NAMALWA (cell line): ENCODE data around the gene GLIS1.

Source experiments
- DNase-seq: peaks from one replicate; pipeline ENCODE4 v3.0.0-alpha.2; 2015; ENCODE audit warnings: low spot score

The GLIS1 gene

GRCh38 chr1:53546409-53547155 lies 192.4 kb downstream of the GLIS1 start:
- no peak for DNase-seq

- no peak for DNase-seq
Measured at GRCh38 chr1:53545663-53546408, 193.1 kb downstream of the GLIS1 start.

GRCh38 chr1:53544728-53545515 lies 194.0 kb downstream of the GLIS1 start:
- no peak for DNase-seq

- no peak for DNase-seq
Measured at GRCh38 chr1:53543778-53544695, 194.9 kb downstream of the GLIS1 start.

DNA sequence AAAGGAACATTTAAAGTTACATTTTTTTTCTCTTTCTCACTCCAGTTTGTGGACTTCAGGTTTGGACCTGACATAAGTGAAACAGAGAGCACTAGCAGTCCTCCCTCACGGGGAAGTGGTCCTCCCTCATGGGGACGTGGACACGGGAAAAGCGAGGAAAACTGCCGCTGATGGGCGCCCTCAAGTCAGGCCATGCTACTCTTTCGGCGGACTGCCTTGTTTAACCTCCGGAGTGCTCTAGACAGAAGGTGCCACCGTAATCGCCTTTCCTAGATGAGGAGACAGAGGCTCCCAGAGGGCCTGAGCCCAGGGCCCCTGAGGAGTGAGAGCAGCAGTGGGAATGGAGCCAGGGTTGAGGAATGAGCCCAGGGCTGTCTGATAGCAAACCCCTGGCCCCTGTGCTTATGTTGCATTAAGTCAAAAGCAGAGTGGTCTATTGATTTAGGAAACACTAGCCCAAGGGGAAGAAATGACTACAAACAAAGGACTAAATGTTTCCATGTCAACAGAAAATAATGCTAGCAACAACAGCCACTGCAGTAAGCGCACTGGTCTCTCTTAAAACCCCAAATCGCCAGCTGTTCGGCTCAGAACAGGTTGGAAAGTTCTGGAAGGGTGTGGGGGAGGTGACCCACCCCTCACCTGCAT lies 195.7 kb downstream of the GLIS1 start:
- DNase-seq = no peak

DNA sequence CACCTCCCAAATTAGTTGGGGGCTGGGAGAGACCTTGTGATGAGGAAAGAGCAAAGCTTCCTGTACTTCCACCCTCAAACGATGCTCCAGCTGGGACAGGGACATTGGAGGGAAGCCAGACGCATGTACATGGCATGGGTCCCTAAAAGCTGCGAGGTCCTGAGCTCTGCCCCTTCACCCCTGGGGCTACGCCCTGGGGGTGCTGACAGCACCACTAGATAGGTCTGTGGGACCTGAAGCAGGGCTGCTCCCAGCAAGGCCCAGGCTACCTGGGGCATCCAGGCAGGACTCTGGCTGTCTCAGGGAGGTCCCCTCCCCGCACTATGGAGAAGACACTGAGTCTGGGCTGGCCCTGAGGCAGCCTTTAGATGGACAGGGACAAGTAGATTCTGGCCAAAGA lies 196.4 kb downstream of the GLIS1 start:
- DNase-seq = no peak

DNA sequence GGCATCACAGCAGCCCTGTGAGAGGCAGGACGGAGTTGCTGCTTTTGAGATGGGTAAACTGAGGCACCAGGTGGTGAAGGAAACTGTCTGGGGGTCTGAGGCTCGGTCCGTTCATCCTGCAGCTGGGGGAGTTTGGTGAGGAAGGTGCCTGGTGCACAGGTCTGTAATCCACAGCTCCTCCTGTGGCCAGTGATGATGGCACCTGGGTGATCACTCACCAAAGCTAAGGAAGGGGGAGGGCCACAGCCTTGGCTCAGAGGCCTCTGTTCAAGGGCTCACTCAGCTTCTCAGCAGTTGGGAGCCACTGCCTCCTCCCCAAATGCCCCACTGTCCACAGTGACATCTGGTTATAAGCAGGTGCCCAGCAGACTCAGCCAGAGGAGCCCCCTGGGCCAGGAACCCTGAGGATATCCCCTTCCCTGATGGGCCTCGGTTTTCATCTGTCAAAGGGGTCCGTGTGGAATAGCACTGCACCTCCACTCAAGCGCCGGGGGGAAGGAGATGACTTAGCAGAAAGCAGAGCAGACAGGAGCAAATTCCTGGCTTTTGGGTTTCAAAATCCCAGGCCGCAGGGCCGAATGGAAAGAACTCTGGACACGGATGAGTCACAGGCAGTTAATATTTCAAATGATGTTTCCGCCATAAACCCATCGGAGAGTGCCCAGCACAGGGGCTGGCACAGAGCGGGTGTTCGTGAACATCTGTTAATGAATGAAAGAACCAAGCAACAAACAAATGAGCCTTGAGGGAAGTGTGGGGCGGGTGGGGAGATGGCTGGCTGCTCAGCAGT lies 197.0 kb downstream of the GLIS1 start:
- DNase-seq = no peak

DNA sequence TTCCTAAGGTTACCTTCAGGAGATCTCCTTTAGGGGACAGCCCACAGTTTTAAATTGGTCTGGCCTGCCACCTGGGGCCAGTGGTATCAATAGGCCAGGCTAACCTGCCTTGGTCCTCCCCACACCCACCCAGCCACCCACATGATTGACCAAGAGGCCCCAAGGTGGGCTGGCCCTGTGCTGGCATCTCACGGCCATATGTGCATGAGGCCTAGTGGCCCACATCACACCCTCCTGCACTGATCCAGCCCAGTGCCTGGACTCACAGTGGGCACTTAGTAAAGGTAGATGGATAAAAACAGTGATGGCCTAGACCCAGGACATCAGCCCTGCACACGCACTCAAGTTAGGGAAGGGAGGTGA lies 197.7 kb downstream of the GLIS1 start:
- no peak for DNase-seq

GRCh38 chr1:53540604-53541262 lies 198.2 kb downstream of the GLIS1 start:
- DNase-seq = no peak

- no peak for DNase-seq
Measured at GRCh38 chr1:53539711-53540603, 199.0 kb downstream of the GLIS1 start.

GRCh38 chr1:53539226-53539625 lies 199.7 kb downstream of the GLIS1 start:
- DNase-seq = no peak

- no peak for DNase-seq
Measured at GRCh38 chr1:53536606-53537005, 202.4 kb downstream of the GLIS1 start.

GRCh38 chr1:53535846-53536245 lies 203.1 kb downstream of the GLIS1 start:
- DNase-seq = no peak

GRCh38 chr1:53535226-53535625 lies 203.7 kb downstream of the GLIS1 start:
- no peak for DNase-seq

DNA sequence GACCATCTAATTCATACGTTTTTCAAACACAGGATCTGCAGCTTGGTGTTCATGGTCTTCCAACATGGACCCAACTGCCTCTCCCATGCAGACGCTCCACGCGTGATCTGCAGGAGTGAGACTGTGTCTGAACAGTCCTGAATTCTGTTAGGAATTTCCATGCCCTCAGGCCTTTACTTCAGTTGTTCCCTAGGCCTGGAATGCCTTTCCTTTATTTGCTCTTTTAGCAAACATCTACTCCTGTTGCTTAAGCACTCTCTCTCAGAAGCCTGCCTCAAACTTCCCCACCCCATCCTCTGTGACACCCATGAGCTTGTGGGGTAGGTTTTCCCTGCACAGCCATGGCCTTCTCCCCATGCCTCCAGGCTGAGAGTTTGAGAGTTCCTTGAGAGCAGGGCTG lies 206.1 kb downstream of the GLIS1 start:
- DNase-seq = no peak

DNA sequence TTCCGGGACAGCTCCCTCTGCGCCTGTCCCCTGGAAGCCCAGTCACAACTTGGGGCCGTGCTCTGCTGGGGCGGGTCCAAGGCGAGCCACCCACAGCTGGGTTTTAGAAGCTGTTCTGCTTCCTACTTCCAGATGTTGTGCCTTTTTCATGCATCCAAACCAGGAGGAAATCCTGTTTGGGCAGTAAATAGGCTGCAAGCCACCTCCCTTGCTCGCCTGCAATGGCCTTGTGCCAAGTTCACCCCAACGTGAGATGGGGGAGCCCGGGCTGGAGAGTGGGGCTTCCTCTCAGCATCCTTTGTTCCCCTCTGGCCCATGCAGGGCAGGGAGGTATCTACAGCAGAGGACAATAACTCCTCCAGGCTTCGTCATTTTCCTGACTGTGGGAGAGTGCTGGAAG lies 206.6 kb downstream of the GLIS1 start:
- DNase-seq = no peak

- no peak for DNase-seq
Measured at GRCh38 chr1:53530550-53530949, 208.4 kb downstream of the GLIS1 start.

DNA sequence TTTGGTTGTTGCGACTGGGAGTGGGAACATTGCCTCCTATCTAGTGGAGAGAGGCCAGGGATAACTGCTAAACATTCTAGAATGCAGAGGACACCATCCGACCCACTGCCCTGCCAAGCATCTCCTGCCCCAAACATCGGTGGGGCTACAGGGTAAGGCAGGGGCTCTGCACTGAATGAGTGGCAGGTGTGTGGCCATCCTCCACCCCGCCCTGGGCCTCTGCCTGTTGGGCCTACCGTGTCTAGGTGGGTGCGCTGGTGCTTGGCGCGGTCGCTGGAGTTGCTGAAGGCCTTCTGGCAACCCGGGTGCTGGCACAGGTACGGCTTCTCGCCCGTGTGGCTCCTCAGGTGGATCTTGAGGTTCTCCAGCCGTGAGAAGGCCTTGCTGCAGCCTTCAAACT lies 209.4 kb downstream of the GLIS1 start:
- no peak for DNase-seq

DNA sequence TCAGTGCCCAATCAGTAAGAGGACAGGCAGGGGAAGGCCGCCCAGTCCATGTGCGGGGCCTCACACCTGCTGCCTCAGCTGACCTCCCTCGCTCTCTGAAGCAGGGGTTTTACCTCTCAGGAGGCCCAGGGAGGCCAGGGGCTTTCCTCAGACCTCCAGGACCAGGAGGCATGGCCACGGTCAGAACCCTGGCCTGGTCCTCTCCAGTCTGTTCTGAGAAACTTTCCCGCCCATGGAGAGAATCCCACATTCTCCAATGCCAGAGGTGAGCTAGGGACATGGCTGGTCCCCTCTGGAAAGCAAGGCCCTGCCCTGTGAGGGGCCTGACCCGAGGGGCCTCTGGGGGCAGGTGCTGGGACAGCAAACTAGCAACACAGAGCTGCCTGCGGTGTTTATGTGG lies 211.6 kb downstream of the GLIS1 start:
- no peak for DNase-seq
